Right lobe of liver (tissue), 6 donors: Measurements from ENCODE around the gene TNFRSF19. TPM values are rescaled to one million over a fixed set of nuclear protein-coding genes. Genes with fewer than 3 reads are reported as not detected.

ENCODE experiments used
- ATAC-seq, 4 donors: fragments of 200-7000 bp; cut with Tn5 transposase; one replicate each; pipeline ENCODE4 v1.9.1; 2020; ENCODE audit warnings: mild to moderate bottlenecking in 4 of 4, moderate library complexity in 4 of 4
- DNase-seq, 3 donors: peaks; one replicate each; pipeline ENCODE4 v3.0.0-alpha.2; 2020
- H3K27ac ChIP-seq, 3 donors: fragments of 200-600 bp; one replicate each; pipeline ENCODE4 v1.8.0; 2022
- H3K27me3 ChIP-seq, 2 donors: fragments of 200-600 bp; one replicate each; pipeline ENCODE4 v1.8.0; 2022
- H3K36me3 ChIP-seq, 4 donors: fragments of 200-600 bp; sonication (generic) in 1 of 4; one replicate each; pipeline versions ENCODE4 v1.5.1 to v1.8.0; 2017 to 2022; ENCODE audit warnings: control low read depth in 1 of 4
- H3K4me1 ChIP-seq, 4 donors: fragments of 200-600 bp; sonication (generic) in 1 of 4; one replicate each; pipeline versions ENCODE4 v1.5.1 to v1.8.0; 2017 to 2022; ENCODE audit warnings: control low read depth in 1 of 4
- H3K4me3 ChIP-seq, 3 donors: fragments of 200-600 bp; one replicate each; pipeline ENCODE4 v1.8.0; 2022
- H3K9me3 ChIP-seq, 4 donors: fragments of 200-600 bp; sonication (generic) in 1 of 4; one replicate each; pipeline versions ENCODE4 v1.5.1 to v1.8.0; 2017 to 2022; ENCODE audit warnings: control low read depth in 1 of 4
- POLR2A ChIP-seq: fragments of 450-650 bp; IDR thresholded peaks from one replicate; pipeline ENCODE4 v1.6.1; 2017; ENCODE audit warnings: antibody characterized with exemption, mild to moderate bottlenecking
- WGBS: methylation state at CpG from one replicate; pipeline ENCODE4 v1.1.6; 2018; ENCODE audit warnings: low coverage, low lambda C conversion rate; ENCODE audit not compliant: insufficient coverage; ENCODE audit errors: missing lambda C conversion rate; 5-methylcytosine and 5-hydroxymethylcytosine counted together
- intact Hi-C, 2 donors: fragments of 100-400 bp; cut with DNase I; formaldehyde crosslinking; loops; one replicate each; pipeline versions ENCODE4 v1.11.2 to v1.14.1; 2022
- total RNA-seq, 6 experiments: library from RNA; depleted of rRNA in 2 of 6; stranded (reverse); fragments of >200 nt in 2 of 6; fragmentation: NEBNext Ultra II Directional in 3 of 6; extraction: Animal tissue kit (Norgen Biotek cat#: 25700) in 3 of 6; gene quantifications; one replicate each; pipeline versions ENCODE4 v1.1.0 to v1.2.4, GENCODE V29; 2016 to 2023
- TF ChIP-seq, protein P1 (sequence below), 4 donors: fragments of 200-600 bp in 3 of 4; fragments of 450-650 bp in 1 of 4; IDR thresholded peaks; one replicate each; pipeline versions ENCODE4 v1.5.1 to v1.8.0; 2016 to 2022; ENCODE audit warnings: antibody characterized with exemption in 4 of 4, mild to moderate bottlenecking in 2 of 4
- donor health status: DM: no; HTN: yes; CAD: no.
- donor health status: DM: no; HTN: no; CAD: no.
- donor health status: DM: no; HTN: no; CAD: no.
- donor health status: DM: no; HTN: yes; CAD: no.
- donor health status: DM: no; HTN: yes; CAD: no.

Gene TNFRSF19
- total RNA-seq, 6 experiments from 2014 or later, result 0.06 to 0.37 (median 0.29) TPM; not detected in 1

DNA sequence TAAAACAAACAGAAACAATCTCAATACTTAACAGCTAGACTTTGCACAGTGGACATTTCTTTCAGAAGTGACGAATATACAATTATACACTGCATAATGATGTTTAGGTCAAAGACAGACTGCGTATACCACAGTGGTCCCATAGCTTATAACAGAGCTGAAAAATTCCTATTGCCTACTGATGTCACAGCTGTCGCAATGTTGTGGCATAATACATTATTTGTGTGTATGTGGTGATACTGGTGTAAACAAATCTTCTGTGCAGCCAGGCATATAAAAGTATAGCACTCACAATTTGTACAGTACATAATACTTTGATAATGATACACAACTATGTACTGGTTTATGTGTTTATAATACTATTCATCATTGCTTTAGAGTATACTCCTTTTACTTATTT, 116.7 kb downstream of the TNFRSF19 start:
- H3K27me3 ChIP-seq, result no peaks in the 10 kb centered on the region
- no peak overlapping the region for H3K27ac ChIP-seq
- intact Hi-C loops, result no loop called here
- no peaks in the 10 kb centered on the region for H3K4me1 ChIP-seq
- ATAC-seq (no peak), DNase-seq (no peak)
- no peak overlapping the region for H3K4me3 ChIP-seq
- no peak for TF ChIP-seq POLR2A
- TF ChIP-seq, protein P1, sequence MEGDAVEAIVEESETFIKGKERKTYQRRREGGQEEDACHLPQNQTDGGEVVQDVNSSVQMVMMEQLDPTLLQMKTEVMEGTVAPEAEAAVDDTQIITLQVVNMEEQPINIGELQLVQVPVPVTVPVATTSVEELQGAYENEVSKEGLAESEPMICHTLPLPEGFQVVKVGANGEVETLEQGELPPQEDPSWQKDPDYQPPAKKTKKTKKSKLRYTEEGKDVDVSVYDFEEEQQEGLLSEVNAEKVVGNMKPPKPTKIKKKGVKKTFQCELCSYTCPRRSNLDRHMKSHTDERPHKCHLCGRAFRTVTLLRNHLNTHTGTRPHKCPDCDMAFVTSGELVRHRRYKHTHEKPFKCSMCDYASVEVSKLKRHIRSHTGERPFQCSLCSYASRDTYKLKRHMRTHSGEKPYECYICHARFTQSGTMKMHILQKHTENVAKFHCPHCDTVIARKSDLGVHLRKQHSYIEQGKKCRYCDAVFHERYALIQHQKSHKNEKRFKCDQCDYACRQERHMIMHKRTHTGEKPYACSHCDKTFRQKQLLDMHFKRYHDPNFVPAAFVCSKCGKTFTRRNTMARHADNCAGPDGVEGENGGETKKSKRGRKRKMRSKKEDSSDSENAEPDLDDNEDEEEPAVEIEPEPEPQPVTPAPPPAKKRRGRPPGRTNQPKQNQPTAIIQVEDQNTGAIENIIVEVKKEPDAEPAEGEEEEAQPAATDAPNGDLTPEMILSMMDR (IDR thresholded peaks at IDR 0.05), result no peak
- 82% methylated on average over 3 of the region's 3 CpGs for WGBS
- no peaks in the 10 kb centered on the region for H3K36me3 ChIP-seq
- H3K9me3 ChIP-seq, result no peaks in the 10 kb centered on the region

GRCh38 chr13:23687614-23688013, 117.4 kb downstream of the TNFRSF19 start:
- Histone ChIP-seq H3K36me3 (no peaks in the 10 kb centered on the region), H3K4me1 (no peaks in the 10 kb centered on the region), H3K9me3 (no peaks in the 10 kb centered on the region), H3K4me3 (no peak overlapping the region), H3K27me3 (no peaks in the 10 kb centered on the region), H3K27ac (no peak overlapping the region)
- 73% methylated on average over 5 of the region's 5 CpGs for WGBS
- DNase-seq (no peak), ATAC-seq (no peak)
- intact Hi-C loops, result no loop called here
- no peak for TF ChIP-seq POLR2A
- TF ChIP-seq, protein P1 (IDR thresholded peaks at IDR 0.05), result no peak

- no peak for TF ChIP-seq POLR2A
- TF ChIP-seq, protein P1 (IDR thresholded peaks at IDR 0.05), result no peak
- Histone ChIP-seq H3K9me3 (no peaks in the 10 kb centered on the region), H3K36me3 (no peaks in the 10 kb centered on the region), H3K4me1 (no peaks in the 10 kb centered on the region), H3K27me3 (no peaks in the 10 kb centered on the region), H3K27ac (no peak overlapping the region), H3K4me3 (no peak overlapping the region)
- 71% methylated on average over 3 of the region's 3 CpGs for WGBS
- DNase-seq (no peak), ATAC-seq (no peak)
- intact Hi-C loops, result no loop called here
Observed at GRCh38 chr13:23688336-23688735, 118.1 kb downstream of the TNFRSF19 start.

DNA sequence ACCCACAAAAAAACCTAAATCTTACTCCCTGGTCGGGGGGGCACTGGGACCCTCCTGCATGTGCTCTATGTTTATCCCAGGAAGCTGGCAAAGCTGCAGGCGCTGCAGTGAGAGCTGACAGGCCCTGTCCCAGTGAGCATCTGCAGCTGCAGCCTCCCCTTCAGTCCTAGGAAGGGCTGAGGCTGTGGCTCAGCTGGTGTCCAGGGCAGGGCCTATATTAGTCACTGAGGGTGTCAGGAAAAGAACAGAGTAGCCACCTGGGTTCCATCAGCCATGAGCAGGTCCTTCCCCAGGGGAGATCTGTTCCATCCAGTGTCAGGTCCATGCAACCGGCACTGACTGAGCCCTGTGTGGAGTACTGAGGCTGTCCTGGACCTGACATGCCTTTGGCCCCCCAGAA, 120.5 kb downstream of the TNFRSF19 start:
- intact Hi-C loops, result no loop called here

More for the DNA sequence above, 120.5 kb downstream of the TNFRSF19 start:
- no peaks in the 10 kb centered on the region for H3K36me3 ChIP-seq
- H3K27me3 ChIP-seq, result no peaks in the 10 kb centered on the region
- no peak overlapping the region for H3K27ac ChIP-seq
- no peaks in the 10 kb centered on the region for H3K4me1 ChIP-seq
- no peak overlapping the region for H3K4me3 ChIP-seq
- no peak for TF ChIP-seq POLR2A
- TF ChIP-seq, protein P1 (IDR thresholded peaks at IDR 0.05), result no peak
- no peak for ATAC-seq
- DNase-seq, result no peak
- WGBS, result 71% methylated on average over 1 of the region's 3 CpGs
- no peaks in the 10 kb centered on the region for H3K9me3 ChIP-seq
